Tibial nerve (tissue), 4 donors: ENCODE measurements around the gene ARPC1B. TPM values are rescaled to one million over a fixed set of nuclear protein-coding genes. Genes with fewer than 3 reads are reported as not detected.
A peak's percentile ranks its signal among the peaks of the same experiment; 100 is the strongest.

Experiments
- DNase-seq, 2 donors: peaks; one replicate each; pipeline ENCODE4 v3.0.0-alpha.2; 2019; ENCODE audit warnings: low spot score in 2 of 2
- H3K27ac ChIP-seq, 4 donors: fragments of 200-600 bp; sonication (generic) in 3 of 4; one replicate each; pipeline ENCODE4 v1.5.1; 2017 to 2019; ENCODE audit warnings: mild to moderate bottlenecking in 1 of 4
- H3K27me3 ChIP-seq, 2 donors: fragments of 200-600 bp; sonication (generic) in 1 of 2; one replicate each; pipeline versions ENCODE4 v1.5.1 to v1.6.0; 2017 to 2019
- H3K36me3 ChIP-seq, 3 donors: fragments of 200-600 bp; sonication (generic); one replicate each; pipeline ENCODE4 v1.5.1; 2018 to 2019
- H3K4me1 ChIP-seq, 4 donors: fragments of 200-600 bp; sonication (generic) in 3 of 4; one replicate each; pipeline ENCODE4 v1.5.1; 2017 to 2019
- H3K4me3 ChIP-seq, 4 donors: fragments of 200-600 bp; sonication (generic) in 3 of 4; one replicate each; pipeline ENCODE4 v1.5.1; 2017 to 2019; ENCODE audit warnings: mild to moderate bottlenecking in 1 of 4, moderate library complexity in 1 of 4
- H3K9me3 ChIP-seq, 4 donors: fragments of 200-600 bp; sonication (generic) in 3 of 4; one replicate each; pipeline ENCODE4 v1.5.1; 2017 to 2019
- EP300 ChIP-seq, 2 donors: sonication (generic); formaldehyde crosslinking; IDR thresholded peaks; one replicate each; pipeline ENCODE4 v1.6.1; 2017; ENCODE audit warnings: antibody characterized with exemption in 2 of 2, mild to moderate bottlenecking in 1 of 2
- POLR2A ChIP-seq, 2 donors: fragments of 450-650 bp; IDR thresholded peaks; one replicate each; pipeline ENCODE4 v1.6.1; 2017; ENCODE audit warnings: antibody characterized with exemption in 2 of 2, mild to moderate bottlenecking in 2 of 2, moderate library complexity in 2 of 2
- WGBS, 2 donors: methylation state at CpG; one replicate each; pipeline ENCODE4 v1.1.5; 2018; 5-methylcytosine and 5-hydroxymethylcytosine counted together
- total RNA-seq, 4 donors: library from RNA; depleted of rRNA; stranded (reverse); fragments of >200 nt; gene quantifications; one replicate each; pipeline ENCODE4 v1.1.0, GENCODE V29; 2016
- TF ChIP-seq, protein P1 (sequence below), 5 experiments: fragments of 200-600 bp in 3 of 5; fragments of 450-650 bp in 2 of 5; sonication (generic) in 3 of 5; IDR thresholded peaks; one replicate each; pipeline ENCODE4 v1.5.1; 2016 to 2019; ENCODE audit warnings: antibody characterized with exemption in 5 of 5, mild to moderate bottlenecking in 3 of 5, moderate library complexity in 2 of 5

The ARPC1B gene
- total RNA-seq, 4 donors from 2014 or later, result 178 to 337 (median 306) TPM

DNA sequence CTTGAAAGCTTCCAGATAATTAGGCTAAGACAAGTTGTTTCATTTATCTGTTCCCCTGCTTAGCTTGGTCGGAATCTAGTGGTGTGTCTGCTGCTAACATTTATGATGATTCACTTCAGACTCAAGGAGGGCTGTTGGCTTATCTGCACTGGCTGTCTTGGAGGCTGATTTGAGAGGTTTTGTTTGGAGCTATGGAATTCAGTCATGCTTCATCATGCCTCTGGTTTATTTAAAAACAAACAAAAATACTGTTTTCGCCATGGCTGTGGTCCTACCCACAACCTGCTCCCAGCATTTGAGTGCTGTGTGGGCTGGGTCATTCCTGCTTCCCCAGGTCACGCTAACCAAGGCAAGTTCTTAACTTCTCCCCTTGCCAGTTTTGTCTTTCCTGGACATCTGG lies 11.7 kb upstream of the ARPC1B start:
- TF ChIP-seq POLR2A (IDR thresholded peaks at IDR 0.05) (no peak), EP300 (IDR thresholded peaks at IDR 0.05) (no peak)
- TF ChIP-seq, protein P1, sequence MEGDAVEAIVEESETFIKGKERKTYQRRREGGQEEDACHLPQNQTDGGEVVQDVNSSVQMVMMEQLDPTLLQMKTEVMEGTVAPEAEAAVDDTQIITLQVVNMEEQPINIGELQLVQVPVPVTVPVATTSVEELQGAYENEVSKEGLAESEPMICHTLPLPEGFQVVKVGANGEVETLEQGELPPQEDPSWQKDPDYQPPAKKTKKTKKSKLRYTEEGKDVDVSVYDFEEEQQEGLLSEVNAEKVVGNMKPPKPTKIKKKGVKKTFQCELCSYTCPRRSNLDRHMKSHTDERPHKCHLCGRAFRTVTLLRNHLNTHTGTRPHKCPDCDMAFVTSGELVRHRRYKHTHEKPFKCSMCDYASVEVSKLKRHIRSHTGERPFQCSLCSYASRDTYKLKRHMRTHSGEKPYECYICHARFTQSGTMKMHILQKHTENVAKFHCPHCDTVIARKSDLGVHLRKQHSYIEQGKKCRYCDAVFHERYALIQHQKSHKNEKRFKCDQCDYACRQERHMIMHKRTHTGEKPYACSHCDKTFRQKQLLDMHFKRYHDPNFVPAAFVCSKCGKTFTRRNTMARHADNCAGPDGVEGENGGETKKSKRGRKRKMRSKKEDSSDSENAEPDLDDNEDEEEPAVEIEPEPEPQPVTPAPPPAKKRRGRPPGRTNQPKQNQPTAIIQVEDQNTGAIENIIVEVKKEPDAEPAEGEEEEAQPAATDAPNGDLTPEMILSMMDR (IDR thresholded peaks at IDR 0.05), result no peak
- 35 to 46% methylated on average over 3 of the region's 3 CpGs for WGBS, 2 donors
- Histone ChIP-seq H3K4me3 (no peak overlapping the region), H3K4me1 (peaks cover 0 to 47% (median 0%) of the 10 kb centered on the region in 4 donors), H3K27me3 (no peaks in the 10 kb centered on the region), H3K36me3 (peaks cover 0 to 98% (median 0%) of the 10 kb centered on the region in 3 donors), H3K9me3 (no peaks in the 10 kb centered on the region), H3K27ac (peak overlapping the region in 2 of 4 donors; percentile 60 to 75)
- no peak for DNase-seq

DNA sequence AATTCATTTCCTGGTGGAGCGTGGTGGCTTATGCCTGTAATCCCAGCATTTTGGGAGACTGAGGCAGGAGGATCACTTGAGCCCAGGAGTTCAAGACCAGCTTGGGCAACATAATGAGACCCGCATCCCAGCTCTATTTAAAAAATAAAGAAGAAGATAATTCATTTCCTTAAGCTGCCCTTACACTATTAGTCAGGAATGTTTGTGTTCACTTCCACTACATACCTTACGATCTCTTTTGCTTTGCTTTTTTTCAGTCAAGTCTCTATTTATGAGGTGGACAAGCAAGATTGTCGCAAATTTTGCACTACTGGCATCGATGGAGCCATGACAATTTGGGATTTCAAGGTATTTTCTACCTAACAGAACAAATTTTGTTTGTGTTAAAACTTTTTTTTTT lies 11.2 kb upstream of the ARPC1B start:
- H3K4me1 ChIP-seq, result peaks cover 0 to 46% (median 0%) of the 10 kb centered on the region in 4 donors
- TF ChIP-seq, protein P1 (IDR thresholded peaks at IDR 0.05), result no peak
- TF ChIP-seq POLR2A (IDR thresholded peaks at IDR 0.05), result no peak
- TF ChIP-seq EP300 (IDR thresholded peaks at IDR 0.05), result no peak
- no peaks in the 10 kb centered on the region for H3K9me3 ChIP-seq
- DNase-seq, result no peak
- H3K27me3 ChIP-seq, result no peaks in the 10 kb centered on the region
- H3K27ac ChIP-seq, result peak overlapping the region in 2 of 4 donors; percentile 60 to 75
- H3K4me3 ChIP-seq, result no peak overlapping the region
- WGBS, 2 donors, result 86 to 90% methylated on average over 5 of the region's 5 CpGs
- peaks cover 0 to 94% (median 0%) of the 10 kb centered on the region in 3 donors for H3K36me3 ChIP-seq

DNA sequence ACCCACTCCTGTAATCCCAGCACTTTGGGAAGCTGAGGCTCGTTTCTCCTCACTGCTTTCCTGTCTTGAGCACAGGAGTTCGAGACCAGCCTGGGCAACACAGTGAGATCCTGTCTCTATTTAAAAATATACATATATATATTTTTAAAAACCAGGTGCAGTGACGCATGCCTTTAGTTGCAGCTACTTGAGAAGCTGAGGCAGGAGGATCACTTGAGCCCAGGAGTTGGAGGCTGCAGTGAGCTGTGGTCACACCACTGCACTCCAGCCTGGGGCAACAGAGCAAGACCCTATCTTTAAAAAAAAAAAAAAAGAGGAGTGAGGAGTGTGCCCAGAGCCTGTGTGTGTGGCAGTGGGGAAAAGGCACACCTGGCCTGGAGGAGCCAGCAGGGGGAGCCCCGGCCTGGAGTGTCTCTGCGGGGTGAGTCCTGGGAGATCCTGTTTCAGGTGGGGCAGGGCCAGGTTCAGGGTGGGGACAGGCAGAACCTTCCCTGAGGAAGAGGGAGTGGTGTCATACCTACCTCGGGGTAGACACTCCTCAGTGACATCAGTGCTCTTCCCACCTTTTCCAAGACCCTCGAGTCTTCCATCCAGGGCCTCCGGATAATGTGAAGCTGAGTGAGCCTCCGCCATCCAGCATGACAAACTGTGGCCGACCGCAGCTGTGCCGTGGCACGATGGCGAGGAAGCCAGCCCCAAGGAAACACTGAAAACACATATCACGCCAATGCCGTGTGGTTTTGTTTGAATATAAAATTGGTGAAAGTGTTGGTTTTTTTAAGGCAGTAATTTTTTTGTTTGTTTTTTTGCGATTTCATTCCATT lies 9.0 kb upstream of the ARPC1B start:
- Histone ChIP-seq H3K36me3 (peaks cover 0 to 85% (median 0%) of the 10 kb centered on the region in 3 donors), H3K27me3 (no peaks in the 10 kb centered on the region), H3K27ac (peak overlapping the region in 1 of 4 donors; percentile 0), H3K9me3 (no peaks in the 10 kb centered on the region), H3K4me1 (peaks cover 0 to 35% (median 0%) of the 10 kb centered on the region in 4 donors), H3K4me3 (no peak overlapping the region)
- TF ChIP-seq EP300 (IDR thresholded peaks at IDR 0.05) (no peak), POLR2A (IDR thresholded peaks at IDR 0.05) (no peak)
- TF ChIP-seq, protein P1 (IDR thresholded peaks at IDR 0.05), result peak; percentile 23 to 47 (median 35)
- 82 to 87% methylated on average over 17 of the region's 17 CpGs for WGBS, 2 donors
- DNase-seq, result no peak

DNA sequence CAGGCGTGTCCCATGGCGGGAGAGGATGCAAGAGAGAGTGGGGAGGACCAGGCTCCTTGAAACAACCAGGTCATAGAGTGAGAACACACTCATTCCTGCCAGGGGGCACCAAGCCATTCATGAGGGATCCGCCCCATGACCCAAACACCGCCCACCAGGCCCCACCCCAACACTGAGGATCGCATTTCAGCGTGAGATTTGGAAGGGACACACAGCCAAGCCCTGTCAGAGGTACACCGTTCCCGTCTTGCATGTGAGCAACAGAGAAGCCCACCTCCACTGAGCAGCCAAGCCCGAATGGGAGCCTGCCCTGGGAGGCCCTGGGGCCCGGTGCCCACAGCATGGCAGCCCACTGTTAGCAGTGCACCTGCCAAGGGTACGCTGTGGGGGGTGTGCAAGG lies 7.9 kb upstream of the ARPC1B start:
- WGBS, 2 donors, result 60 to 70% methylated on average over 6 to 11 of the region's 11 CpGs
- TF ChIP-seq, protein P1 (IDR thresholded peaks at IDR 0.05), result no peak
- TF ChIP-seq POLR2A (IDR thresholded peaks at IDR 0.05) (no peak), EP300 (IDR thresholded peaks at IDR 0.05) (no peak)
- Histone ChIP-seq H3K36me3 (peaks cover 0 to 74% (median 0%) of the 10 kb centered on the region in 3 donors), H3K9me3 (no peaks in the 10 kb centered on the region), H3K27ac (peak overlapping the region in 2 of 4 donors; percentile 17 to 57), H3K4me1 (peaks cover 0 to 27% (median 0%) of the 10 kb centered on the region in 4 donors), H3K4me3 (no peak overlapping the region), H3K27me3 (no peaks in the 10 kb centered on the region)
- no peak for DNase-seq

DNA sequence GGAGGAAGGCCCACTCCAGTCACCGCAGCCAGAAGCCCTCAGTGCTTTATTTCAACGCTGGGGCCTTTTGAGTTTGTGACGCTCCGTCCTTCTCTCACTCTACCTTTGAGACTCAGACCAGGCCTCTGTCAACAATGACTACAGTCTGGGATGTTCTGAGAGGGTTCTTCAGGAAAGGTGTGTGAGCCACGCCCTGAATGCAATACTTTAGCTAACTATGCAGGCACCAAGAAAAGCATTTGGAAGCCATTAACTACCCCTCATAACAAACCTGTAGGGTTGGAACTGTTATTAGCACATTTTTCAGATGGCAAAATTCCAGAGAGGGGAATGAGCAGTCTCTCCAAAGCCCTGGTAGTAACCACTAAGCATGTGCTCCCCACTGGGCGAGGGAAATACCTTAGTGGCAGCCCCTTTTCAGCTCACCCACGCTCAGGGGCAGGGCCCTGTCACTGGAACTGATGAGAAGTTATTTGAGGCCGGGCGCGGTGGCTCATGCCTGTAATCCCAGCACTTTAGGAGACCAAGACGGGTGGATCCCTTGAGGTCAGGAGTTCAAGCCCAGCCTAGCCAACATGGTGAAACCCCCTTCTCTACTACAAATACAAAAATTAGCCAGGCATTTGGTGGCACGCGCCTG lies 5.7 kb upstream of the ARPC1B start:
- Histone ChIP-seq H3K4me3 (no peak overlapping the region), H3K4me1 (peaks cover 0 to 36% (median 8%) of the 10 kb centered on the region in 4 donors), H3K36me3 (peaks cover 0 to 52% (median 0%) of the 10 kb centered on the region in 3 donors), H3K27ac (no peak overlapping the region), H3K9me3 (no peaks in the 10 kb centered on the region), H3K27me3 (no peaks in the 10 kb centered on the region)
- DNase-seq, result no peak
- WGBS, 2 donors, result 83 to 93% methylated on average over 9 to 13 of the region's 13 CpGs
- TF ChIP-seq POLR2A (IDR thresholded peaks at IDR 0.05) (no peak), EP300 (IDR thresholded peaks at IDR 0.05) (no peak)
- TF ChIP-seq, protein P1 (IDR thresholded peaks at IDR 0.05), result no peak
